IMR-90 (cell line): Measurements from ENCODE around the gene PRSS33.

Experiments used
- BHLHE40 ChIP-seq: fragments of 150-350 bp; IDR thresholded peaks from 2 replicates; pipeline ENCODE4 v1.6.1; 2016; ENCODE audit warnings: mild to moderate bottlenecking, low read depth, low read length
- ELK1 ChIP-seq: fragments of 150-350 bp; IDR thresholded peaks from 2 replicates; pipeline ENCODE4 v1.6.1; 2016; ENCODE audit warnings: low read depth, mild to moderate bottlenecking, low read length, moderate library complexity, borderline replicate concordance
- SMC3 ChIP-seq: fragments of 150-350 bp; IDR thresholded peaks from 2 replicates; pipeline ENCODE4 v1.6.1; 2016; ENCODE audit warnings: low read depth, mild to moderate bottlenecking, antibody characterized with exemption, low read length, moderate library complexity
- TF ChIP-seq, protein P1 (sequence below): conservative IDR thresholded peaks from 2 replicates; pipeline ENCODE4 v1.5.1; 2012; ENCODE audit warnings: mild to moderate bottlenecking, low read depth, low read length, improper control_type of control experiment

- TF ChIP-seq SMC3: no peak
- TF ChIP-seq ELK1: no peak
- TF ChIP-seq, protein P1, sequence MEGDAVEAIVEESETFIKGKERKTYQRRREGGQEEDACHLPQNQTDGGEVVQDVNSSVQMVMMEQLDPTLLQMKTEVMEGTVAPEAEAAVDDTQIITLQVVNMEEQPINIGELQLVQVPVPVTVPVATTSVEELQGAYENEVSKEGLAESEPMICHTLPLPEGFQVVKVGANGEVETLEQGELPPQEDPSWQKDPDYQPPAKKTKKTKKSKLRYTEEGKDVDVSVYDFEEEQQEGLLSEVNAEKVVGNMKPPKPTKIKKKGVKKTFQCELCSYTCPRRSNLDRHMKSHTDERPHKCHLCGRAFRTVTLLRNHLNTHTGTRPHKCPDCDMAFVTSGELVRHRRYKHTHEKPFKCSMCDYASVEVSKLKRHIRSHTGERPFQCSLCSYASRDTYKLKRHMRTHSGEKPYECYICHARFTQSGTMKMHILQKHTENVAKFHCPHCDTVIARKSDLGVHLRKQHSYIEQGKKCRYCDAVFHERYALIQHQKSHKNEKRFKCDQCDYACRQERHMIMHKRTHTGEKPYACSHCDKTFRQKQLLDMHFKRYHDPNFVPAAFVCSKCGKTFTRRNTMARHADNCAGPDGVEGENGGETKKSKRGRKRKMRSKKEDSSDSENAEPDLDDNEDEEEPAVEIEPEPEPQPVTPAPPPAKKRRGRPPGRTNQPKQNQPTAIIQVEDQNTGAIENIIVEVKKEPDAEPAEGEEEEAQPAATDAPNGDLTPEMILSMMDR: no peak
- no peak for TF ChIP-seq BHLHE40
Observed at GRCh38 chr16:2810651-2811050, 23.3 kb upstream of the PRSS33 start.
